NCI-H1417 treated with DMSO at 0.1 percent for 48 hours (cell line): ENCODE measurements around the gene OR10A7.
A peak's percentile ranks its signal among the peaks of the same experiment; 100 is the strongest.
"Not testable (repeated sequence)": the region's sequence is repeated elsewhere in the genome, so short reads cannot be mapped to it uniquely, and the experiment has no call there.

Source experiments
- DNase-seq: peaks from one replicate; lab custom pipeline; 2025; lab: John Stamatoyannopoulos, UW

OR10A7 gene

GRCh38 chr12:55220725-55221124 is at the start of gene OR10A7:
Gene OR10A7, plus strand, starts transcription at chr12:55221025. Its CDS starts 0 bp downstream, at chr12:55221025.
- no peak for DNase-seq

GRCh38 chr12:55171445-55171844 is 49.4 kb upstream of the OR10A7 start:
- no peak for DNase-seq

DNA sequence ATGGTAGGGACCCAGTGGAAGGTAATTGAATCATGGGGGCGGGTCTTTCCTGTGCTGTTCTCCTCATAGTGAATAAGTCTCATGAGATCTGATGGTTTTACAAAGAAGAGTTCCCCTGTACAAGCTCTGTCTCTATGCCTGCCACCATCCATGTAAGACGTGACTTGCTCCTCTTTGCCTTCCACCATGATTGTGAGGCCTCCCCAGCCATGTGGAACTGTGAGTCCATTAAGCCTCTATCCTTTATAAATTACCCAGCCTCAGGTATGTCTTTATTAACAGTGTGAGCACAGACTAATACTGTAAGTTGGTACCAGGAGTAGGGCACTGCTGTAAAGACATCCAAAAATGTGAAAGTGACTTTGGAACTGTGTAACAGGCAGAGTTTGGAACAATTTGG is 49.0 kb upstream of the OR10A7 start:
- DNase-seq: not testable (repeated sequence)

DNA sequence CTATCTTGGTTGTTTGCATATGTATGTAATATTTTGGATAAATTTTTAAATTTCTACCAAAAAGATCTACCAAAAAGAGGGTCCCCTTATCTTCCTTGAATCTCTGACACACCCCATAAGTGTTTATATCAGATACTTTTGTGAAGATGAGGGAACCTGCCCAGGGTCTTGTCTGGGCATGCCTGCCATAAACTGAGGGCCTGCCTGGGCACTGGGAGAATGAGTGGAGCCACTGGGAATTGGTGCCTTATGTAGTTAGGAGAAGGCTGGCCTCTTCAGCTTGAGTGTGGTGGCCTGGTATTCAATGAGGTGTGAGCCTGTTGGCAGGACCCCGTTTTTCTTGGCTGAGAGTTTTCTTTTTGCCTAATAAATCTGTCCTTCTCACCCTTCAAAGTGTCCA is 48.1 kb upstream of the OR10A7 start:
- DNase-seq: no peak

- no peak for DNase-seq
Measured at GRCh38 chr12:55173456-55173855, 47.4 kb upstream of the OR10A7 start.

- no peak for DNase-seq
Measured at GRCh38 chr12:55188573-55188972, 32.3 kb upstream of the OR10A7 start.

GRCh38 chr12:55188974-55189556 is 31.8 kb upstream of the OR10A7 start:
- peak; percentile 74 for DNase-seq

DNA sequence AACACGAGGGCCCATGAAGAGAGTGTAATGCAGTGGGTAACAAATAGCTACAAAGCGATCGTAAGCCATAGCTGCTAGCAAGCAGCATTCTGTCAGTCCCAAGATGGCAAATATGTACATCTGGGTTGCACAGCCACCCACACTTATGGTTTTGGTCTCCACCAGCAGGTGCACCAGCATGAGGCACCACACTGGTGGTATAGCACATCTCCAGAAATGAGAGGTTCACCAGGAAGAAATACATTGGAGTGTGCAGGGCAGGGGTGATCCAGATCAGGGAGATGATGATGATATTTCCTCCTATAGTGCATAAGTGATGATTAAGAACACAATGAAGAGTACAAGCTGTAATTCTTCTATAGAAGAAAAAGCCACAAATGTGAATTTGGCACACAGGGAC is 26.4 kb upstream of the OR10A7 start:
- no peak for DNase-seq

DNA sequence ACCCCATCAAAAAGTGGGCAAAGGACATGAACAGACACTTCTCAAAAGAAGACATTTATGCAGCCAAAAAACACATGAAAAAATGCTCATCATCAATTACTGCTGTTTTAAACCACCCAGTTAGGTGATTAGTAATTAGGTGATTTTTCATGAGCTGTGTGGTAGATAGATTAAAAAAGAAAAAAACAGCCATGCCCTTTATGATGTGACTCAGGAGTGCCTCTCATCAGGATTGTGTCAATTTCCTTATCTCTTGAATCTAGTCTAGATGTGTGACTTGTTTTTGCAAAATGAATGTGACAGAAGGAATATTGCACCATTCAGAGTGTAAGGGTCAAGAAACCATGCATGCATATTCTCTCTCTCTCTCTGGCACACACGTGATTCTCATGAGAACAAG is 5.7 kb downstream of the OR10A7 start:
- no peak for DNase-seq

GRCh38 chr12:55227643-55228042 is 6.8 kb downstream of the OR10A7 start:
- DNase-seq: no peak

- DNase-seq: no peak
Measured at GRCh38 chr12:55244309-55244708, 23.5 kb downstream of the OR10A7 start, which contains the start of gene OR6C74. Gene OR6C74, plus strand, starts transcription at chr12:55244609. Its CDS starts 2,679 bp downstream, at chr12:55247288.

- no peak for DNase-seq
Measured at GRCh38 chr12:55246159-55246558, 25.3 kb downstream of the OR10A7 start.

DNA sequence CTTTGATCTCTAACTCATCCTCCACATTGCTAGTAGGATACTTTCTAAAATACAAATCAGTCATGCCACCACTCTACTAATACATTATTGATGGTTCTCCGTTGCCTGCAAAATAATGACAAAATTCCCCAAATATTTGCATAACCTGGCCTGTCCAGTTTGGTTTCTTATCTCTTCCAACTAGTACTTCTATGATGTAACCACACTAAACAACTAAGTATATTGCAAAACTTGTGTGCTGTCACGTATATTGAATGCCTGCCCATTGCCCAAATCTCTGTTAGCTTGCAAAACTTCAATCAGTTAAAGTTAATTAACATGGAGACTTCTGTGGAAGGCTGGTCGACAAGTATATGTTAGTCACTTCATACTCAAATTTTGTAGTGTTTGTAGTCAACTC is 30.1 kb downstream of the OR10A7 start:
- DNase-seq: no peak

- no peak for DNase-seq
Measured at GRCh38 chr12:55253281-55253680, 32.5 kb downstream of the OR10A7 start.

DNA sequence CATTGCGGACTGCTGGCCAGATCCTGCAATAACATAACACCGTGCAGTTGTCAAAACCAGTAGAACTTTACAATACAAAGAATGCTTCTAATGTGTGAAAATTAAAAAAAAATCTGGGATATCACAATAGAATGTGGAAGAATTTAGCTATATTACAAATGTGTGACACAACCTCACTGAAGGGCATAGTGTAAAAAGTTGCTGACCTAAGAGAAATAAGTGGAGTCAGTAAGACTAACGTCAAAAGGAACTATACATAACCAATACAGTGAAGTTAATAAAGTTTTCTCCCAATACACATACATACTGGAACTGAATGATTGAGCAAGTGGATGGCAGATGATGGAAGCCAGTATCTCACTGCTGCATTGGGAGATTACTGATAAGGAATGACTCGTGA is 36.0 kb downstream of the OR10A7 start:
- no peak for DNase-seq

DNA sequence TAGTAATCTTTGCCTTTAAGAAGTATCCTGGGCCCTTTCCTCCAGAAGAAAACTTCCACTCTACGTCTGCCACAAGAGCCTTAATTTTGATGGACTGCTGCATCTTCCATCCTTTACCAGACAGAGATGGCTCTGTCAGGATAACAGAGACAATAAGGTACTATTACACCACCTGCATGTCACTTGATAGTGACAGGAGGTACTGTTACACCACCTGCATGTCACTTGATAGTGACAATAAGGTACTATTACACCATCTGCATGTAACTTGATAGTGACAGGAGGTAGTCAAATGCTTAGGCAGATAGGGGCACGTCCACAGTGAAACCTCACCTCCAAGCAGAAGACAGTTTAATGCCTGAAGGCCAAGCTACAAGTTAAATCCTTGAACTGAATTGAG is 37.5 kb downstream of the OR10A7 start:
- no peak for DNase-seq
